ENCODE measurements around the gene STRN4. TPM values are rescaled to one million over a fixed set of nuclear protein-coding genes. Genes with fewer than 3 reads are reported as not detected.

STRN4 gene
- total RNA-seq, 1 donor from 2014 or later: 105 TPM

- no peak for DNase-seq (ENCODE audit: extremely low spot score, unreplicated experiment)
- Mint-ChIP-seq H3K27me3 (no peaks in the 10 kb centered on the region), H3K9me3 (no peaks in the 10 kb centered on the region), H3K4me1 (ENCODE audit: unreplicated experiment) (peaks cover 4% of the 10 kb centered on the region), H3K4me3 (no peak overlapping the region), H3K27ac (no peak overlapping the region), H3K36me3 (peaks cover 18% of the 10 kb centered on the region)
- no peak for TF ChIP-seq CTCF (conservative IDR thresholded peaks at IDR 0.05)
Measured at GRCh38 chr19:46700704-46701103, 45.5 kb downstream of the STRN4 start.

GRCh38 chr19:46698395-46699321 is 47.6 kb downstream of the STRN4 start:
- Mint-ChIP-seq H3K9me3 (no peaks in the 10 kb centered on the region), H3K4me1 (ENCODE audit: unreplicated experiment) (peaks cover 4% of the 10 kb centered on the region), H3K27me3 (no peaks in the 10 kb centered on the region), H3K27ac (no peak overlapping the region), H3K4me3 (no peak overlapping the region), H3K36me3 (peaks cover 13% of the 10 kb centered on the region)
- TF ChIP-seq CTCF (conservative IDR thresholded peaks at IDR 0.05): no peak
- no peak for DNase-seq (ENCODE audit: extremely low spot score, unreplicated experiment)

GRCh38 chr19:46697204-46697960 is 48.9 kb downstream of the STRN4 start:
- peak overlapping the region; percentile 42 for H3K27ac Mint-ChIP-seq
- peak; percentile 88 for DNase-seq (ENCODE audit: extremely low spot score, unreplicated experiment)
- H3K9me3 Mint-ChIP-seq: no peaks in the 10 kb centered on the region
- TF ChIP-seq CTCF (conservative IDR thresholded peaks at IDR 0.05): no peak
- H3K4me3 Mint-ChIP-seq: peak overlapping the region; percentile 28
- H3K4me1 Mint-ChIP-seq (ENCODE audit: unreplicated experiment): peaks cover 4% of the 10 kb centered on the region
- no peaks in the 10 kb centered on the region for H3K27me3 Mint-ChIP-seq
- H3K36me3 Mint-ChIP-seq: peaks cover 21% of the 10 kb centered on the region

- no peak for DNase-seq (ENCODE audit: extremely low spot score, unreplicated experiment)
- Mint-ChIP-seq H3K4me3 (peak overlapping the region; percentile 18), H3K27ac (peak overlapping the region; percentile 42), H3K4me1 (ENCODE audit: unreplicated experiment) (peaks cover 4% of the 10 kb centered on the region), H3K27me3 (no peaks in the 10 kb centered on the region), H3K36me3 (peaks cover 26% of the 10 kb centered on the region), H3K9me3 (no peaks in the 10 kb centered on the region)
- no peak for TF ChIP-seq CTCF (conservative IDR thresholded peaks at IDR 0.05)
Measured at GRCh38 chr19:46696866-46697203, 49.4 kb downstream of the STRN4 start.

- H3K27ac Mint-ChIP-seq: no peak overlapping the region
- no peak for TF ChIP-seq CTCF (conservative IDR thresholded peaks at IDR 0.05)
- DNase-seq (ENCODE audit: extremely low spot score, unreplicated experiment): no peak
- peaks cover 31% of the 10 kb centered on the region for H3K36me3 Mint-ChIP-seq
- H3K27me3 Mint-ChIP-seq: no peaks in the 10 kb centered on the region
- H3K9me3 Mint-ChIP-seq: no peaks in the 10 kb centered on the region
- H3K4me3 Mint-ChIP-seq: no peak overlapping the region
- peaks cover 4% of the 10 kb centered on the region for H3K4me1 Mint-ChIP-seq (ENCODE audit: unreplicated experiment)
Measured at GRCh38 chr19:46696052-46696451, 50.2 kb downstream of the STRN4 start.
